Activated CD8-positive, alpha-beta memory T cell treated with anti-CD3 and anti-CD28 coated beads for 4 hours (primary cell): ENCODE data around the gene GABARAPL2.

Experiments
- DNase-seq, 2 donors: peaks; one replicate each; pipeline ENCODE4 v3.0.0-alpha.2; 2020; ENCODE audit warnings: low read depth in 2 of 2

GABARAPL2 gene

DNA sequence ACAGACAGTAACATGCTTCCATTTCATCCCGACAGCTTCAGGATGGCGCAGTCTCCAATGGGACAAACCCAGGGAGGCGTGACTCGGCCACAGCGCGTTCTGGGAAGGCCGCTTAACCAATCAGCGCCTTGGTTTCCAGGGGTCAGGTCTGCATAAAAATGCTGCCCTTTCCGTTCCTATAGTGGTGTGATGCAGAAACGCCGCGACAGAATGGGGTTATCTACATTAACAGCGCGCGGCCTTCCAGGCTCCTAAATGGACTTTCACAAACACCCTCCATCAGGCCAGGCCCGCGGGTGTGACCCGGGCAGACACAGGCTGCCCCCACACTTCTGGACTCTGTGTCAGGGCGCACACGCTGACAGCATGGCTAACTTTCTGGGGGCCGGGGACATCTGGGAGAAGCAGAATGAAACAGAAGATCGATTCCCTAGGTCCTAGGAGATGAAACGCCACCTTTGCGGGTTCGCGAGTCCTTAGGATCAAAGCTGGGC lies 10.9 kb upstream of the GABARAPL2 start:
- DNase-seq: no peak

- DNase-seq: peak; percentile 93 to 95
Measured at GRCh38 chr16:75555707-75556430, 10.3 kb upstream of the GABARAPL2 start, which contains the start of gene TMEM231. TMEM231 (minus strand) TSS chr16:75556252; CDS start chr16:75556209, 43 bp downstream.

- no peak for DNase-seq
Measured at GRCh38 chr16:75556431-75556950, 9.7 kb upstream of the GABARAPL2 start.

DNA sequence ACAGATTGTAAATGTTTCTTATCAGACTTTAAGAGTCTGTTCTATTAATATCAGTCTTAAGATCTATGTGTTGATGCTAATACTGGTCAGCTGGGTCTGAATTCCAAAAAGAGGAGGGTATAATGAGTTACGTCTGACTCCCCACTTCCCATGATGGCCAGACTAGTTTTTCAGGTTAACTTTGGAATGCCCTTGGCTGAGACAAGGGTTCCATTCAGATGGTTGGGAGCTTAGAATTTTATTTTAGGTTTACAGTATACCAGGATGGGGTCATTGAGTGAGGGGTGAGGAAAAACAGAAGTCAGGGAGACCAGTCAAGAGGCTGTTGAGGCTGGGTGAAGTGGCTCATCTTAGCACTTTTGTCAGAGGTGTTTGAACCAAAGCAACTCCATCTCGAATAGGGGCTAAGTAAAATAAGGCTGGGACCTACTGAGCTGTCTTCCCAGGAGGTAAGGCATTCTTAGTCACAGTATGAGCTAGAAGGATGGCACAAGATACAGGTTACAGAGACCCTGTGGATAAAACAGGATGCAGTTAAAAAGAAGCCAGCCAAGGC lies 7.3 kb upstream of the GABARAPL2 start:
- DNase-seq: no peak

- no peak for DNase-seq
Measured at GRCh38 chr16:75559564-75560372, 6.4 kb upstream of the GABARAPL2 start.

DNA sequence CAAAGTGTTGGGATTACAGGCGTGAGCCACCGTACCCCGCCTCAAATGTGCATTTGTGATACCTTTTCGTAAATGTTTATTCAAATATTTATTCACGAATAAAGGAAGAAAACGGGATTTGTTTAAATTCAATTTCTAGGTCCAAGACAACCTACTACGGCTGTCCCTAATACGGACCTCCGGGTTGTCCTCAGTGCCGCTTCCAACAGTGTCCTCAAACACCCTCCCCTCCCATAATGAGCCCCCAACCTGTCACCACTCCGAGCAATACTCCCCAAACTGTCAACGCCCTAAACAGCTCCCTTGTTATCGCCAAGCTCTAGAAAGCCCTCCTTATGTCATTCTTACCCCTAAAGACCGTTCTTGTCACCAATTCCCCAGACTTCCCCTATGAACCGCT lies 539 bp upstream of the GABARAPL2 start:
- no peak for DNase-seq

- DNase-seq: no peak
Measured at GRCh38 chr16:75566758-75567255, 628 bp downstream of the GABARAPL2 start.

GRCh38 chr16:75567911-75568310 lies 1.7 kb downstream of the GABARAPL2 start:
- DNase-seq: no peak

GRCh38 chr16:75570396-75571065 lies 4.4 kb downstream of the GABARAPL2 start:
- DNase-seq: no peak

- DNase-seq: no peak
Measured at GRCh38 chr16:75572864-75573542, 6.8 kb downstream of the GABARAPL2 start.

DNA sequence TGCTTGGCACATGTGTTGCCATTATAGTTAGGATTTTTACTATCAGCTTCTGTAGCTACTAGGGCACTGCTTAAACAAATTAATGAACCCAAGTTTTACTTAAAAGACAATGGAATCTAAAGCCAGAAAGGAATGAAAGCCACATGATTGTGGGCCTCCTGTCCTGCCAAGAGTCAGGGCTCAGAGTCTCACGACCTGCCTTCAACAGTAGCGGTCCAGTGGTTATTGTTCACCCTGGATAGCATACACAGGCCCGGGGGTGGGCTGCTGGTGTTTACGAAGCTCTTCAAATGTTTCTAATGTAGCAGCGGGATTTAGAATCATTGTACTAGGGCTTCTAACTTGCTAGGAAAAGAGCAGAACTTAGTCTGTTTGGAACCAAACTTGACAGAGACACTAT lies 7.8 kb downstream of the GABARAPL2 start:
- no peak for DNase-seq

GRCh38 chr16:75575958-75576357 lies 9.8 kb downstream of the GABARAPL2 start:
- no peak for DNase-seq

DNA sequence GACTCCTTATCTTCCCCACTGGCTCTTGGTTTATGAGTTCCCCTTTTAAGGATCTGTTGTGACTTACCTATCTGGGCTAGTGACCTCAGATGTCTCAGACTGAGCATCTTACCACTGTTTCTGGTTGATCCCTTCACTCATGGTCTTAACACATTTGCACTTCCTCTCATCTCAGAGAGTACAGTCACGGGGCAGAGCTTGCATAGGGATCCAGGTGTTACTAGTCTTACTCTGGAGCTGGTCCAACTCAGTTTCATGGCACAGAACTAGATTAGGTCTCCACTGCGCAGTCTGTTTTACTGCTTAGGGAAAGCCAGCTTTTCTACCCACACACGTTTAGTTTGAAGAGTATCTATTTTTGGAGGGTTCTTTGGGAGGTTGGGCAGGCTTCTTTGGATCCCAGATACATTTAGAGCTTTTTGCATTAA lies 10.2 kb downstream of the GABARAPL2 start:
- DNase-seq: no peak

DNA sequence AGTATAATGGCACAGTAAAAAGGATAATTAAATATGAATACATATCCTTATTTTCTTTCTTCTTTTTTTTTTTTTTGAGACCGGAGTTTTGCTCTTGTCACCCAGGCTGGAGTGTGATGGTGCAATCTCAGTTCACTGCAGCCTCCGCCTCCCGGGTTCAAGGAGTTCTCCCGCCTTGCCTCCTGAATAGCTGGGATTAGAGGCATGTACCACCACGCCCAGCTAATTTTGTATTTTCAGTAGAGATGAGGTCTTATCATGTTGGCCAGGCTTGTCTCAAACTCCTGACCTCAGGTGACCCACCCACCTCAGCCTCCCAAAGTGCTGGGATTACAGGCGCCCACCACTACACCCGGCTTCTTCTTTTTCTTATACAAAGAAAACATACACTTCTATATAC lies 12.0 kb downstream of the GABARAPL2 start:
- no peak for DNase-seq

DNA sequence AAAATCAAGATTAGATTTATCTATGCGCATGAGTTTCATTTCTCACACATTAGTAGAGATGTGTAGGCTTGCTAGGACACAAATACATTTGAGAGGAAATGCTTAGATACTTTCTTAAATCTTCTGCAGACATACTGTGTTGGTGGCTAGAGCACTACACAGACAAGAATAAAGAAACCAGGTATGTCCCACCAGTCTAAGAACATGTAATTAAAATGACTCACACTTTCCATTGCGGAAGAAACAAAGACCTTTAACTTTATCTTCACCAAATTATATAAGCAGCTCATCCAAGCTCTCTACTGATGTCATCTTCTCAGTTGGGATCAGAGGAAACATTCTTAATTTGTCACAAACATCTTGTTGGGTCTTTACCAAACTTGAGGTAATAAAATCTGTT lies 12.5 kb downstream of the GABARAPL2 start:
- no peak for DNase-seq

DNA sequence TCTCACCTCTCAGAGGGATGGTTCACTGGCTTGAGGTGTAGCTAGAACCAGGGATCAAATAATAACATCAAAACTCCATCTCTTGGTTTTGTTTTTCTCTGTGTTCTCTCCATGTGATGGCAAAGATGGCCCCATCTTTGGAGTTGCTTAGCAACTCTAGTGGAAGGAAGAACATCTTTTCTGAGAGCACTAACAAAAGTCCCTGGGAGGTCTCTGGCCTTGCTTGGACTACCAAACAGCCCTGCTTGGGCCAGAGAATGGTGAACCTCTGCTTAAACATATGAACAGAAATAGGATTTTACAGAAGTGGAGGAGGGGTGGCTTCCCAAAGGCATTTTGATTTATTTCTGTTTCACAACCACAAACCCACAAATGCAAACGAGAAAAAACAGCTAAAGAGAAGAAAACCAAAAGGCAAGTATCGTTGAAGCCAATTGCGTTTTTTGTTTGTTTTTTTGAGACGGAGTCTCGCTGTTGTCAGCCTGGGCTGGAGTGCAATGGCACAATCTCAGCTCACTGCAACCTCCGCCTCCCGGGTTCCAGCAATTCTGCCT lies 13.2 kb downstream of the GABARAPL2 start:
- no peak for DNase-seq

DNA sequence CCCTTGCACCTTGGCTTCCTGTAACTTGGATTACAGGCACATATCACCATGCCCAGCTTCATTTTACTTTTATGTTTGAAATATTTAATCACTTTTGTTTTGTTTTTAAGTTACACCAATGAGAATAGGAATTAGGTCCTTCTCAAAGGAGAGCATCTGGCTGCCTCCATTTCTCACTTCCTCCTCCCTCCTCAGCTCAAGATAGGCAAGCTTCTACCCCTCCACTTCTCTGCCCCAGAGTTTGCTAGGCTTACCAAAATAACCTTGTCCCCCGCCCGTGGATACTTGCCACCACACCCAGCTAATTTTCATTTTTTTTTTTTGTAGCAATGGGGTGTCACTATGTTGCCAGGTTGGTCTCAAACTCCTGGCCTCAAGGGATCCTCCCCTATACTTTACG lies 17.9 kb downstream of the GABARAPL2 start:
- DNase-seq: no peak

- no peak for DNase-seq
Measured at GRCh38 chr16:75588716-75589115, 22.5 kb downstream of the GABARAPL2 start.

DNA sequence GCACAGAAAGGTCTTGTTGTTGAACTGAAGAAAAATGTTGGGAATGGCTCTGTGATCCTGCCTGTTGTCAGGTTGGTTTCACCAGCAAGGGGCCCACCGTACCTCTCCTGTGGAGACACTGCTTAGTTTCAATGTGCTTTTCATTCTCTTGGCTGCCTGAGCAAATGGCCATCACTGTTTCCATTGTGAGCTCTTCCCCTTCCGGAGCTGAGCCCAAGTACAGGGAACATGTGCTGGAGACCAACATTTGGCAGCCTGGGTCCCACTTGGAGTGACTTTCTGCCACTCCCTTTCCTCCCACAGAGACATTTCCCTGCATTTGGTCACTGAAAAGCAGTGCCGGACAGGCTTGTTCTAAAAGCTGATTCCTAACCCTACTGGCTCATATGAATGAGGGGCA lies 23.1 kb downstream of the GABARAPL2 start:
- no peak for DNase-seq
